ENCODE results near the gene ANO10.

GRCh38 chr3:43618142-43618541 lies 3.7 kb downstream of the ANO10 start:
- no peak for TF ChIP-seq CTCF (conservative IDR thresholded peaks at IDR 0.05 in 1 of 2, IDR thresholded peaks at IDR 0.05 in 1 of 2; ENCODE audit: extremely low read depth in 1 of 2, insufficient read depth in 1 of 2, low read depth in 1 of 2, low read length in 2 of 2)
- TF ChIP-seq EZH2 (IDR thresholded peaks at IDR 0.05; ENCODE audit: borderline replicate concordance, low read length): no peak
